Right lobe of liver (tissue), 6 donors: ENCODE measurements around the gene SLC4A4. TPM values are rescaled to one million over a fixed set of nuclear protein-coding genes. Genes with fewer than 3 reads are reported as not detected.

Experiments
- ATAC-seq, 4 donors: fragments of 200-7000 bp; cut with Tn5 transposase; one replicate each; pipeline ENCODE4 v1.9.1; 2020; ENCODE audit warnings: mild to moderate bottlenecking in 4 of 4, moderate library complexity in 4 of 4
- DNase-seq, 3 donors: peaks; one replicate each; pipeline ENCODE4 v3.0.0-alpha.2; 2020
- H3K27ac ChIP-seq, 3 donors: fragments of 200-600 bp; one replicate each; pipeline ENCODE4 v1.8.0; 2022
- H3K27me3 ChIP-seq, 2 donors: fragments of 200-600 bp; one replicate each; pipeline ENCODE4 v1.8.0; 2022
- H3K36me3 ChIP-seq, 4 donors: fragments of 200-600 bp; sonication (generic) in 1 of 4; one replicate each; pipeline versions ENCODE4 v1.5.1 to v1.8.0; 2017 to 2022; ENCODE audit warnings: control low read depth in 1 of 4
- H3K4me1 ChIP-seq, 4 donors: fragments of 200-600 bp; sonication (generic) in 1 of 4; one replicate each; pipeline versions ENCODE4 v1.5.1 to v1.8.0; 2017 to 2022; ENCODE audit warnings: control low read depth in 1 of 4
- H3K4me3 ChIP-seq, 3 donors: fragments of 200-600 bp; one replicate each; pipeline ENCODE4 v1.8.0; 2022
- H3K9me3 ChIP-seq, 4 donors: fragments of 200-600 bp; sonication (generic) in 1 of 4; one replicate each; pipeline versions ENCODE4 v1.5.1 to v1.8.0; 2017 to 2022; ENCODE audit warnings: control low read depth in 1 of 4
- CTCF ChIP-seq, 4 donors: fragments of 200-600 bp in 3 of 4; fragments of 450-650 bp in 1 of 4; IDR thresholded peaks; one replicate each; pipeline versions ENCODE4 v1.5.1 to v1.8.0; 2016 to 2022; ENCODE audit warnings: antibody characterized with exemption in 4 of 4, mild to moderate bottlenecking in 2 of 4
- POLR2A ChIP-seq: fragments of 450-650 bp; IDR thresholded peaks from one replicate; pipeline ENCODE4 v1.6.1; 2017; ENCODE audit warnings: antibody characterized with exemption, mild to moderate bottlenecking
- WGBS: methylation state at CpG from one replicate; pipeline ENCODE4 v1.1.6; 2018; ENCODE audit warnings: low coverage, low lambda C conversion rate; ENCODE audit not compliant: insufficient coverage; ENCODE audit errors: missing lambda C conversion rate; 5-methylcytosine and 5-hydroxymethylcytosine counted together
- intact Hi-C, 2 donors: fragments of 100-400 bp; cut with DNase I; formaldehyde crosslinking; loops; one replicate each; pipeline versions ENCODE4 v1.11.2 to v1.14.1; 2022
- total RNA-seq, 6 experiments: library from RNA; depleted of rRNA in 2 of 6; stranded (reverse); fragments of >200 nt in 2 of 6; fragmentation: NEBNext Ultra II Directional in 3 of 6; extraction: Animal tissue kit (Norgen Biotek cat#: 25700) in 3 of 6; gene quantifications; one replicate each; pipeline versions ENCODE4 v1.1.0 to v1.2.4, GENCODE V29; 2016 to 2023
- donor health status: DM: no; HTN: yes; CAD: no.
- donor health status: DM: no; HTN: no; CAD: no.
- donor health status: DM: no; HTN: no; CAD: no.
- donor health status: DM: no; HTN: yes; CAD: no.
- donor health status: DM: no; HTN: yes; CAD: no.

The SLC4A4 gene
- total RNA-seq, 6 experiments from 2014 or later = 16.5 to 28.7 (median 24.4) TPM

- H3K27ac ChIP-seq = peak overlapping the region in 1 of 3 donors; percentile 10
- TF ChIP-seq CTCF (IDR thresholded peaks at IDR 0.05) = no peak
- TF ChIP-seq POLR2A = no peak
- no peaks in the 10 kb centered on the region for H3K27me3 ChIP-seq
- peaks cover 0 to 21% (median 10%) of the 10 kb centered on the region in 4 donors for H3K4me1 ChIP-seq
- no peak overlapping the region for H3K4me3 ChIP-seq
- DNase-seq = no peak
- 29% methylated on average over 3 of the region's 3 CpGs for WGBS
- no peaks in the 10 kb centered on the region for H3K36me3 ChIP-seq
- intact Hi-C loops = no loop called here
- H3K9me3 ChIP-seq = no peaks in the 10 kb centered on the region
- peak; percentile 82 to 93 (median 86) for ATAC-seq
Observed at GRCh38 chr4:71392109-71392508, 53.3 kb downstream of the SLC4A4 start.

DNA sequence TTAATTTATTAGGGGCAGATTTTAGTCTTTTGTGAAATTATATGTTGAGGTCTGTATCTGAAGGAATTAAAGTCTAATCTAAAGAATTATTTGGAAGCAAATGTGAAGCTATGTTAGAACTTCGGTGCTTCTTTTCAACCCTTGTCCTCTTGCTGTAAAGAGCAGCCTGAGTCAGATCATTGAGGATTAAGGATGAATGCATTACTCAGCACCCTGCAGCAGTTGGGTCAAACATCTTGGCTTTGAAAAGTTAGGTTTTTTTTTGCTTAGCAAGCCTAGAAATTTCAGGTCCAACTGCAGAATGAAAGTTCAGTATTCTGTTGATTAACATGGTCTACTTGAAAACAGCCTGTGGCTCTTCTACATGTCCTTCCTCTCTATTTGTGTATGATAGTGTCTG is 57.6 kb downstream of the SLC4A4 start:
- TF ChIP-seq CTCF (IDR thresholded peaks at IDR 0.05) = no peak
- TF ChIP-seq POLR2A = no peak
- Histone ChIP-seq H3K27me3 (no peaks in the 10 kb centered on the region), H3K9me3 (no peaks in the 10 kb centered on the region), H3K27ac (no peak overlapping the region), H3K4me3 (no peak overlapping the region), H3K36me3 (no peaks in the 10 kb centered on the region), H3K4me1 (peaks cover 0 to 23% (median 3%) of the 10 kb centered on the region in 4 donors)
- ATAC-seq (no peak), DNase-seq (no peak)
- WGBS = 76% methylated on average over 1 of the region's 1 CpG
- intact Hi-C loops = no loop called here

DNA sequence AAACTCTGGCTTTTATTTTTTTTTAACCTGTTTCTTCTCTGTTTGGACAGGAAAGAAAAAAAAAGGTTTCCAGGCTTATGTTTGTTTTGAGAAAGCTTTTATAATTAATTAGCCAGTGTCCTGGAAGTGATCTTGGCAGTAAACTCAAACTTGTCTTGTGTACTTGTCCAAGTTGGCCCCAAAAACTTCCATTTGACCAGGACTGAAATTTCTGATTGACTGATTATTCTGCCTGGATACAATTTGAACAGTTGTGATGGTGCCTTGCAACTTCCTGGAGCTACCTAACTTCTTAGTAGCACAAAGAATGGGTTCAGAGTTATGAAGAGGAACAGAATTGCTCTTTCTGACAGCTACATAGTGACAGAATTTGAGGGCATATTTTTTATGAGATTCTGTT is 62.0 kb downstream of the SLC4A4 start:
- TF ChIP-seq POLR2A = no peak
- TF ChIP-seq CTCF (IDR thresholded peaks at IDR 0.05) = no peak
- DNase-seq (no peak), ATAC-seq (peak; percentile 36 to 71 (median 44))
- no peak overlapping the region for H3K4me3 ChIP-seq
- intact Hi-C loops = no loop called here
- no peaks in the 10 kb centered on the region for H3K27me3 ChIP-seq
- no peaks in the 10 kb centered on the region for H3K9me3 ChIP-seq
- H3K36me3 ChIP-seq = no peaks in the 10 kb centered on the region
- H3K4me1 ChIP-seq = peaks cover 0 to 13% (median 0%) of the 10 kb centered on the region in 4 donors
- H3K27ac ChIP-seq = no peak overlapping the region

DNA sequence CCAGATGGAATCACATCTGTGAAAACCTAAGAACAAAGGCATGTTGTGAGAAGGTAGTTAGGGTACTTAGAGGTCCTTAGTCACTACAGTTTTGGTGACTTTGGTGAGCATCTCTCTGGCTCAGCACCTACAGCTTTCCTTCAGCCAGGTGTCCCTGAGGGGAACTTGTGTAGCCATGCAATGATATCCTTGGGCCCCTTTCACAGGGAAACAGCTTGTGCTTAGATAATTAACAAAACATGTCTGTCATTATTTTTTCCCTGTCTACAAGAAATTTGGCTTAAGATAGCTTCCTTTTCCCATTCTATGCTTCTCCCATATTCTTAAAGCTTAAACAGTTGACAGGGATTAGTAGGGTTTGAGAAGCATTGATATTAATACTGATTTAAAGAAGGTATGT is 63.8 kb downstream of the SLC4A4 start:
- no peaks in the 10 kb centered on the region for H3K9me3 ChIP-seq
- TF ChIP-seq CTCF (IDR thresholded peaks at IDR 0.05) = no peak
- no peak for TF ChIP-seq POLR2A
- intact Hi-C loops = no loop called here
- no peak overlapping the region for H3K4me3 ChIP-seq
- H3K36me3 ChIP-seq = no peaks in the 10 kb centered on the region
- H3K4me1 ChIP-seq = peaks cover 0 to 13% (median 0%) of the 10 kb centered on the region in 4 donors
- no peaks in the 10 kb centered on the region for H3K27me3 ChIP-seq
- DNase-seq = no peak
- H3K27ac ChIP-seq = no peak overlapping the region
- no peak for ATAC-seq

DNA sequence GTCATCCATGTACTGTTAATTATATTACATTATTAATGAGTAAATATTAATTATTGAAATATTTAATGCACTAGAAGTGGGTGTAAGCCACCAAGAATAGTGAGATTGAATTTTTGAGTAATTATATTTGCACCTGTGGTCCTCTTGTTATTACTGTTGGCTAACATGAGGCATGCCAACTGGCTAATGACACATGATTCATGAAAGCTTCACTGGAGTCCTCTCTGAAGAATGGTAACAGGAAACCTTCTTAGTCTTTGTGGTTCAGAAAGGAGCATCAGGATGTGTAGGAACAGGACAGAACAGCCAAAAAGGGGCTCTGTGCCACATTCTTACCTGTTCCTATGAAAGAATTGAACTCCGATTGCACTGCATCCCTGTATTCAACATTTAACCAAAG is 65.2 kb downstream of the SLC4A4 start:
- Histone ChIP-seq H3K27me3 (no peaks in the 10 kb centered on the region), H3K9me3 (no peaks in the 10 kb centered on the region), H3K27ac (no peak overlapping the region), H3K36me3 (no peaks in the 10 kb centered on the region), H3K4me1 (peaks cover 0 to 13% (median 0%) of the 10 kb centered on the region in 4 donors), H3K4me3 (no peak overlapping the region)
- TF ChIP-seq POLR2A (no peak), CTCF (IDR thresholded peaks at IDR 0.05) (no peak)
- intact Hi-C loops = no loop called here
- ATAC-seq (no peak), DNase-seq (no peak)
- WGBS = 100% methylated on average over 1 of the region's 1 CpG
